SU-DHL-6 (cell line): ENCODE results near the gene MAP4K3.

Source experiments
- H2AFZ ChIP-seq: fragments of 200-600 bp; sonication (generic); 2 replicates; pipeline ENCODE4 v1.6.1; 2014; ENCODE audit warnings: low read depth, mild to moderate bottlenecking, moderate library complexity, mixed read lengths, antibody characterized with exemption, low read length; ENCODE audit not compliant: severe bottlenecking
- H3F3A ChIP-seq: fragments of 200-600 bp; shearing (Covaris generic); 2 replicates; pipeline ENCODE4 v1.6.0; 2016; ENCODE audit warnings: antibody characterized with exemption, mild to moderate bottlenecking; ENCODE audit not compliant: insufficient read depth
- H3K27ac ChIP-seq: fragments of 200-600 bp; sonication (generic); 2 replicates; pipeline ENCODE4 v1.5.1; 2016; ENCODE audit warnings: low read depth, mild to moderate bottlenecking, low read length, moderate library complexity, mixed read lengths
- H3K27me3 ChIP-seq: fragments of 200-600 bp; sonication (generic), shearing (Covaris generic); 2 replicates; pipeline ENCODE4 v1.6.0; 2014; ENCODE audit warnings: mild to moderate bottlenecking, low read length
- H3K36me3 ChIP-seq: fragments of 200-600 bp; sonication (generic); 2 replicates; pipeline ENCODE4 v1.6.1; 2014; ENCODE audit warnings: mild to moderate bottlenecking, low read length, mixed read lengths
- H3K4me2 ChIP-seq: fragments of 300-600, 200-600 bp; shearing (Covaris generic), sonication (generic); 2 replicates; pipeline ENCODE4 v1.6.0; 2014; ENCODE audit warnings: low read length, low read depth, mild to moderate bottlenecking; ENCODE audit not compliant: poor library complexity, severe bottlenecking
- H3K4me3 ChIP-seq: fragments of 200-600 bp; sonication (generic); 2 replicates; pipeline ENCODE4 v1.5.1; 2014; ENCODE audit warnings: antibody characterized with exemption, low read length, mild to moderate bottlenecking, mixed read lengths; ENCODE audit not compliant: insufficient read depth, poor library complexity, severe bottlenecking
- H3K79me2 ChIP-seq: fragments of 200-600 bp; sonication (generic); 2 replicates; pipeline ENCODE4 v1.6.1; 2014; ENCODE audit warnings: mild to moderate bottlenecking, low read length, moderate library complexity; ENCODE audit not compliant: insufficient read depth
- H3K9ac ChIP-seq: fragments of 200-600 bp; sonication (generic); 2 replicates; pipeline ENCODE4 v1.7.0; 2014; ENCODE audit warnings: mild to moderate bottlenecking, low read length
- H3K9me2 ChIP-seq: fragments of 200-600 bp; sonication (generic); replicated peaks from 2 replicates; pipeline ENCODE4 v1.6.1; 2014; ENCODE audit warnings: low read length; ENCODE audit not compliant: insufficient read depth
- H3K9me3 ChIP-seq: fragments of 200-600 bp; sonication (generic); 2 replicates; pipeline ENCODE4 v1.6.1; 2014; ENCODE audit warnings: low read length, mixed read lengths; ENCODE audit not compliant: insufficient read depth
- H4K20me1 ChIP-seq: fragments of 200-600 bp; sonication (generic); 2 replicates; pipeline ENCODE4 v1.6.1; 2014; ENCODE audit warnings: low read depth, mild to moderate bottlenecking, antibody characterized with exemption, low read length, moderate library complexity, mixed read lengths
- EZH2phosphoT487 ChIP-seq: fragments of 200-600 bp; sonication (generic), shearing (Covaris generic); conservative IDR thresholded peaks from 2 replicates; pipeline ENCODE4 v1.6.1; 2018; ENCODE audit warnings: mild to moderate bottlenecking, antibody characterized with exemption, low read length, moderate library complexity, mixed read lengths
- TF ChIP-seq, protein P1 (sequence below): fragments of 200-600 bp; sonication (generic); IDR thresholded peaks from one replicate; pipeline ENCODE4 v1.5.1; 2017; ENCODE audit warnings: antibody characterized with exemption, mild to moderate bottlenecking, low read length, moderate library complexity; ENCODE audit not compliant: insufficient read depth, poor library complexity, severe bottlenecking

MAP4K3 gene

DNA sequence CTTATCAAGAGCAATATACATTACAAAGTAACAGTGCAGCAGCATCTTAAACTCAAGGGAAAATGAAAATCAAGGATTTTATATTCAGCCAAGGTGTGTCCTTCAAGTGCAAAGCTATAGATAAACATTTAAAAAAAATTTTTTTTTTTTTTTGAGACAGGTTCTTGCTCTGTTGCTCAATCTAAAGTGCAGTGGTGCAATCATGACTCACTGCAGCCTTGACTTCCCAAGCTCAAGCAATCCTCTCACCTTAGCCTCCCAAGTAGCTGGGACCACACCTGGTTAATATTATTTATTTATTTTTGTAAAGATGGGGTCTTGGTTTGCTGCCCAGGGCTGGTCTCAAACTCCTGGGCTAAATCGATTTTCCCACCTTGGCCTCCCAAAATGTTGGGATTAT is 202.3 kb downstream of the MAP4K3 start:
- no peaks in the 10 kb centered on the region for H3K9me2 ChIP-seq
- TF ChIP-seq, protein P1, sequence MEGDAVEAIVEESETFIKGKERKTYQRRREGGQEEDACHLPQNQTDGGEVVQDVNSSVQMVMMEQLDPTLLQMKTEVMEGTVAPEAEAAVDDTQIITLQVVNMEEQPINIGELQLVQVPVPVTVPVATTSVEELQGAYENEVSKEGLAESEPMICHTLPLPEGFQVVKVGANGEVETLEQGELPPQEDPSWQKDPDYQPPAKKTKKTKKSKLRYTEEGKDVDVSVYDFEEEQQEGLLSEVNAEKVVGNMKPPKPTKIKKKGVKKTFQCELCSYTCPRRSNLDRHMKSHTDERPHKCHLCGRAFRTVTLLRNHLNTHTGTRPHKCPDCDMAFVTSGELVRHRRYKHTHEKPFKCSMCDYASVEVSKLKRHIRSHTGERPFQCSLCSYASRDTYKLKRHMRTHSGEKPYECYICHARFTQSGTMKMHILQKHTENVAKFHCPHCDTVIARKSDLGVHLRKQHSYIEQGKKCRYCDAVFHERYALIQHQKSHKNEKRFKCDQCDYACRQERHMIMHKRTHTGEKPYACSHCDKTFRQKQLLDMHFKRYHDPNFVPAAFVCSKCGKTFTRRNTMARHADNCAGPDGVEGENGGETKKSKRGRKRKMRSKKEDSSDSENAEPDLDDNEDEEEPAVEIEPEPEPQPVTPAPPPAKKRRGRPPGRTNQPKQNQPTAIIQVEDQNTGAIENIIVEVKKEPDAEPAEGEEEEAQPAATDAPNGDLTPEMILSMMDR = no peak
- TF ChIP-seq EZH2phosphoT487 = no peak
- no peaks in the 10 kb centered on the region for H3K36me3 ChIP-seq

DNA sequence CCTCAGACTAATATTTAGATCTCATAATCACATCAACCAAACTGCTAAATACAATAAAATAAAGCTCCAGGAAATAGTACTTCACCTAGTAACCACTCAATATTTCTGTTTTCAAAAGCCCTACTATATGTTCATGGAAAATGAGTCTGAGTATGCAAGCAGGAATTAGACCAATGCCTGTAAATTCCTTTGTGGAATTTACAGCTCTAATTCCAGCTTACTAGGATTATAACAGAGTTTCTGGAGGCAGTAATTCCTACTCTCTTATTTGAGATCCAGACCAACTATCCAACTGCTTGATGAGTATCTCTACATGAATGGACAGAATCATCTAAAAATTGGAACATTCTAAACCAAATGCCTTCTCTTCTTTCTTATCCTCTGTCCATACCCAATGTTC is 204.9 kb downstream of the MAP4K3 start:
- Histone ChIP-seq H4K20me1 (no peaks in the 10 kb centered on the region), H3K4me2 (no peak overlapping the region), H3K4me3 (no peak overlapping the region), H2AFZ (no peak overlapping the region), H3K36me3 (no peaks in the 10 kb centered on the region), H3K79me2 (no peaks in the 10 kb centered on the region), H3K9me3 (no peaks in the 10 kb centered on the region), H3K27ac (no peak overlapping the region), H3F3A (no peaks in the 10 kb centered on the region), H3K9ac (no peak overlapping the region), H3K27me3 (no peaks in the 10 kb centered on the region), H3K9me2 (no peaks in the 10 kb centered on the region)
- TF ChIP-seq EZH2phosphoT487 = no peak
- TF ChIP-seq, protein P1 = no peak

More for the DNA sequence above, 202.3 kb downstream of the MAP4K3 start:
- H3K4me2 ChIP-seq = no peak overlapping the region
- H3K4me3 ChIP-seq = no peak overlapping the region
- H4K20me1 ChIP-seq = no peaks in the 10 kb centered on the region
- H3K79me2 ChIP-seq = no peaks in the 10 kb centered on the region
- no peak overlapping the region for H3K27ac ChIP-seq
- H3K9ac ChIP-seq = no peak overlapping the region
- no peak overlapping the region for H2AFZ ChIP-seq
- H3F3A ChIP-seq = no peaks in the 10 kb centered on the region
- no peaks in the 10 kb centered on the region for H3K27me3 ChIP-seq
- H3K9me3 ChIP-seq = no peaks in the 10 kb centered on the region

DNA sequence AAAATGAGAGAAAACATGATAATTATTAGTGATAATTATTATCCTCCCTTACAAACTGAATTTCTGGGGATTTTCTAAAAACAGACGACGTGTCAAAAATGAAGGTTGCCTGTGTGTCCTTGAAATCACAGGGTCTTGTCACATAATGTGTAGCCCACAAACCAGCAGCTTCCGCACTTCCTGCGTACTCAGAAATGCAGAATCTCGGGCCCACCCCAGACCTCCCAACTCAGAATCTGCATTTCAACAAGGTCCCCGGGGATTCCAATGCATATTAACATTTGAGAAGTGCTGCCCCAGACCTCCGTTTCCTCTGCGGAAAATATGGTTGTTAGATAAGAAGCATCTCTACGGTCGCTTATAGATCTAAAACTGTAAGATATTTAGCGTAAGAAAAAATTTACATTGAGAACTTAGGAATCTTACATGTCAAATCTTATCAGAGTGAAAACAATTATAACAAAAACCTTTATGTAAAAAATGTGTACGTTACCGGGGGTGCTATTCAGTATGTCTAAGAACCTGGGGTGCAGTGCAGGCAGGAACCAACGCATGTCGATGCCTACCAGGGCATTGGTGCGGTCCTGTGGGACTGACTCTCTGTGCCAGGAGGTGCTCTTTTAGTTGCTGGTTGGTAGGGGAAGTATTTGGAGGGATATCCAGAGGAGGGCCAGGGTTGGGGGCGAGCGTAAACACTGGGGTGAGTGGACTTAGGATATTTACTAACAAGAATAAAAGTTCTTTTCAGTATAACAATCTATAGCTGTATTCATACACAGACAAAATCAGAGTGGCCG is 208.5 kb downstream of the MAP4K3 start:
- peak overlapping the region; percentile 36 for H3K9ac ChIP-seq
- TF ChIP-seq EZH2phosphoT487 = no peak
- TF ChIP-seq, protein P1 = no peak
- peak overlapping the region; percentile 60 for H3K4me2 ChIP-seq

More for the DNA sequence above, 208.5 kb downstream of the MAP4K3 start:
- Histone ChIP-seq H3K27me3 (no peaks in the 10 kb centered on the region), H3K27ac (no peak overlapping the region), H2AFZ (peak overlapping the region; percentile 95), H3K79me2 (no peaks in the 10 kb centered on the region), H3K36me3 (no peaks in the 10 kb centered on the region), H4K20me1 (no peaks in the 10 kb centered on the region), H3F3A (no peaks in the 10 kb centered on the region), H3K4me3 (peak overlapping the region; percentile 19), H3K9me3 (no peaks in the 10 kb centered on the region), H3K9me2 (no peaks in the 10 kb centered on the region)
